Caco-2 (cell line): ENCODE data around the gene STAP2. TPM values are rescaled to one million over a fixed set of nuclear protein-coding genes. Genes with fewer than 3 reads are reported as not detected.
"Not testable (repeated sequence)": the region's sequence is repeated elsewhere in the genome, so short reads cannot be mapped to it uniquely, and the experiment has no call there.

Experiments
- BruUV-seq: library from RNA; stranded (reverse); fragments of 400-500 nt; replicated peaks from 2 replicates; lab custom pipeline; 2021; lab: Mats Ljungman, UMichigan
- CTCF ChIA-PET: fragments of 300-600 bp; sonication (Branson Sonifier 250); formaldehyde crosslinking; loops from one replicate; lab custom pipeline; 2022; ENCODE audit warnings: antibody characterized with exemption; lab: Charles Lee
- POLR2A ChIA-PET: fragments of 300-600 bp; sonication (Branson Sonifier 250); formaldehyde crosslinking; loops from one replicate; lab custom pipeline; 2022; ENCODE audit warnings: antibody characterized with exemption; lab: Charles Lee
- DNase-seq, 2 experiments: peaks; one replicate each; pipeline versions ENCODE4 v3.0.0 to v3.0.0-alpha.2; 2020 to 2022
- H3K27me3 ChIP-seq: replicated peaks from 2 replicates; pipeline ENCODE4 v1.6.0; 2011; ENCODE audit warnings: low read length; ENCODE audit not compliant: control insufficient read depth, insufficient read depth
- H3K36me3 ChIP-seq: 2 replicates; pipeline ENCODE4 v1.5.1; 2011; ENCODE audit warnings: low read length; ENCODE audit not compliant: control insufficient read depth, insufficient read depth
- H3K4me1 ChIP-seq: fragments of 250-450 bp; sonication (Bioruptor Pico); 2 replicates; pipeline ENCODE4 v1.5.1; 2020; ENCODE audit warnings: mild to moderate bottlenecking
- H3K4me3 ChIP-seq: 2 replicates; pipeline ENCODE4 v1.5.1; 2011; ENCODE audit warnings: low read depth, mild to moderate bottlenecking, control low read depth, low read length
- H3K9me3 ChIP-seq: fragments of 250-450 bp; sonication (Bioruptor Pico); 2 replicates; pipeline ENCODE4 v1.5.1; 2020; ENCODE audit warnings: mild to moderate bottlenecking, moderate library complexity
- H3K27ac Mint-ChIP-seq: one replicate; pipeline ENCODE4 v1.8.0; 2022; ENCODE audit warnings: mixed read lengths; ENCODE audit not compliant: unreplicated experiment
- H3K27me3 Mint-ChIP-seq: one replicate; pipeline ENCODE4 v1.8.0; 2022; ENCODE audit warnings: mixed read lengths; ENCODE audit not compliant: insufficient read depth, unreplicated experiment
- H3K36me3 Mint-ChIP-seq: one replicate; pipeline ENCODE4 v1.8.0; 2022; ENCODE audit warnings: mild to moderate bottlenecking, mixed read lengths; ENCODE audit not compliant: insufficient read depth, unreplicated experiment
- H3K4me1 Mint-ChIP-seq: one replicate; pipeline ENCODE4 v1.8.0; 2022; ENCODE audit warnings: low read depth, mixed read lengths; ENCODE audit not compliant: unreplicated experiment
- H3K4me3 Mint-ChIP-seq: one replicate; pipeline ENCODE4 v1.8.0; 2022; ENCODE audit warnings: mild to moderate bottlenecking, moderate library complexity, mixed read lengths; ENCODE audit not compliant: unreplicated experiment
- H3K9me3 Mint-ChIP-seq: one replicate; pipeline ENCODE4 v1.8.0; 2022; ENCODE audit warnings: mixed read lengths; ENCODE audit not compliant: unreplicated experiment
- CTCF ChIP-seq, 2 experiments: fragments of 200-600 bp in 1 of 2; IDR thresholded peaks; 1 replicate in 1 of 2; 2 replicates in 1 of 2; pipeline versions ENCODE4 v1.5.1 to v1.8.0; 2011 to 2022; ENCODE audit warnings: antibody characterized with exemption in 1 of 2, control low read depth in 1 of 2, inconsistent platforms in 1 of 2, low read depth in 1 of 2, low read length in 1 of 2, mild to moderate bottlenecking in 1 of 2, moderate library complexity in 1 of 2; ENCODE audit not compliant: insufficient read depth in 1 of 2, severe bottlenecking in 1 of 2, unreplicated experiment in 1 of 2
- intact Hi-C: fragments of 100-400 bp; cut with micrococcal nuclease; formaldehyde crosslinking; loops from one replicate; pipeline ENCODE4 v1.10.0; 2022; ENCODE audit not compliant: unreplicated experiment
- total RNA-seq: library from RNA; stranded (reverse); gene quantifications from 2 replicates; pipeline ENCODE4 v1.2.3, GENCODE V29; 2022

Gene STAP2
- total RNA-seq, 1 experiment from 2014 or later: 71.6 TPM

GRCh38 chr19:4350726-4351125, 12.1 kb upstream of the STAP2 start:
- Mint-ChIP-seq H3K36me3 (peaks cover 44% of the 10 kb centered on the region), H3K9me3 (no peaks in the 10 kb centered on the region), H3K4me1 (no peaks in the 10 kb centered on the region), H3K27ac (no peak overlapping the region), H3K4me3 (no peak overlapping the region), H3K27me3 (no peaks in the 10 kb centered on the region)
- intact Hi-C loops: no loop called here
- CTCF ChIA-PET: no interaction called here
- Histone ChIP-seq H3K4me3 (no peak overlapping the region), H3K36me3 (no peaks in the 10 kb centered on the region; the same call in 1 of the 2 replicates), H3K9me3 (no peaks in the 10 kb centered on the region), H3K4me1 (no peaks in the 10 kb centered on the region), H3K27me3 (no peaks in the 10 kb centered on the region)
- DNase-seq: no peak
- BruUV-seq: no TSS peak
- TF ChIP-seq CTCF (IDR thresholded peaks at IDR 0.05; ENCODE audit: insufficient read depth in 1 of 2, low read depth in 1 of 2, low read length in 1 of 2, severe bottlenecking in 1 of 2, unreplicated experiment in 1 of 2): no peak
- POLR2A ChIA-PET: no interaction called here

- H3K4me1 Mint-ChIP-seq: no peaks in the 10 kb centered on the region
- no peaks in the 10 kb centered on the region for H3K9me3 ChIP-seq
- H3K27me3 Mint-ChIP-seq: no peaks in the 10 kb centered on the region
- H3K27ac Mint-ChIP-seq: no peak overlapping the region
- ChIA-PET POLR2A (no interaction called here), CTCF (no interaction called here)
- no peaks in the 10 kb centered on the region for H3K27me3 ChIP-seq
- H3K4me3 ChIP-seq: no peak overlapping the region
- intact Hi-C loops: no loop called here
- no peak for TF ChIP-seq CTCF (IDR thresholded peaks at IDR 0.05; ENCODE audit: insufficient read depth in 1 of 2, low read depth in 1 of 2, low read length in 1 of 2, severe bottlenecking in 1 of 2, unreplicated experiment in 1 of 2)
- H3K4me3 Mint-ChIP-seq: no peak overlapping the region
- no peaks in the 10 kb centered on the region for H3K4me1 ChIP-seq
- BruUV-seq: no TSS peak
- DNase-seq: no peak
- no peaks in the 10 kb centered on the region; the same call in 1 of the 2 replicates for H3K36me3 ChIP-seq
- peaks cover 42% of the 10 kb centered on the region for H3K36me3 Mint-ChIP-seq
- no peaks in the 10 kb centered on the region for H3K9me3 Mint-ChIP-seq
Measured at GRCh38 chr19:4350111-4350510, 11.5 kb upstream of the STAP2 start.

GRCh38 chr19:4349225-4349624, 10.6 kb upstream of the STAP2 start:
- DNase-seq, H3K4me1 Mint-ChIP-seq, H3K4me3 ChIP-seq, H3K27ac Mint-ChIP-seq, H3K27me3 Mint-ChIP-seq, CTCF ChIA-PET, POLR2A ChIA-PET, BruUV-seq, intact Hi-C loops, H3K27me3 ChIP-seq, H3K4me1 ChIP-seq, H3K4me3 Mint-ChIP-seq, H3K9me3 Mint-ChIP-seq, H3K9me3 ChIP-seq, H3K36me3 ChIP-seq: not testable (repeated sequence)
- peaks cover 33% of the 10 kb centered on the region for H3K36me3 Mint-ChIP-seq

DNA sequence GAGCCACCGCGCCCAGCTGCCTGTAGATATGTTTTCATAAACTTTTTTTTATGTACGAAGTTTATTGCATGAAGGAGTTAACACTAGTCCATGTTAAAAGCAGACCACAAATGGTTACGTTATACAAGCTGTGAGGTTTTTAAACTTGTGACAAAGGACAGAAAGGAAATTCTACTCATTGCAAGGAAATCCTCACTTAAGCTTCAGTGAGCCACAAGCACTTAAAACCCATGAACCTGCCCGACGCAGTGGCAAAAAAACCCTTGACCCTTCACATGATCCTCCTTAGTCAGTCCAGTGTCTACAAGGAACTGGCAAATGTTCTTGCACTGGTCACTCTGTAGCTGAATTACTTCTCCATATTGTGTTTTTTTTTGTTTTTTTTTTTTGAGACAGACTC, 8.9 kb upstream of the STAP2 start:
- no peaks in the 10 kb centered on the region for H3K27me3 Mint-ChIP-seq
- H3K27ac Mint-ChIP-seq: no peak overlapping the region
- DNase-seq: no peak
- H3K9me3 Mint-ChIP-seq: no peaks in the 10 kb centered on the region
- H3K36me3 ChIP-seq: no peaks in the 10 kb centered on the region; the same call in 1 of the 2 replicates
- peaks cover 5% of the 10 kb centered on the region for H3K4me1 ChIP-seq
- H3K9me3 ChIP-seq: no peaks in the 10 kb centered on the region
- intact Hi-C loops: no loop called here
- H3K4me1 Mint-ChIP-seq: no peaks in the 10 kb centered on the region
- no peaks in the 10 kb centered on the region for H3K27me3 ChIP-seq
- ChIA-PET CTCF (interaction anchor here (0.6 kb wide), 1 partner anchor 24 kb away, joined by 4 read pairs; no protein-coding TSS in a partner anchor), POLR2A (no interaction called here)
- BruUV-seq: no TSS peak
- no peak overlapping the region for H3K4me3 ChIP-seq
- H3K36me3 Mint-ChIP-seq: peaks cover 28% of the 10 kb centered on the region
- H3K4me3 Mint-ChIP-seq: no peak overlapping the region
- TF ChIP-seq CTCF (IDR thresholded peaks at IDR 0.05; ENCODE audit: insufficient read depth in 1 of 2, low read depth in 1 of 2, low read length in 1 of 2, severe bottlenecking in 1 of 2, unreplicated experiment in 1 of 2): no peak
